Measurements from ENCODE around the gene CCZ1.
"Not testable (repeated sequence)": the region's sequence is repeated elsewhere in the genome, so short reads cannot be mapped to it uniquely, and the experiment has no call there.

The CCZ1 gene

DNA sequence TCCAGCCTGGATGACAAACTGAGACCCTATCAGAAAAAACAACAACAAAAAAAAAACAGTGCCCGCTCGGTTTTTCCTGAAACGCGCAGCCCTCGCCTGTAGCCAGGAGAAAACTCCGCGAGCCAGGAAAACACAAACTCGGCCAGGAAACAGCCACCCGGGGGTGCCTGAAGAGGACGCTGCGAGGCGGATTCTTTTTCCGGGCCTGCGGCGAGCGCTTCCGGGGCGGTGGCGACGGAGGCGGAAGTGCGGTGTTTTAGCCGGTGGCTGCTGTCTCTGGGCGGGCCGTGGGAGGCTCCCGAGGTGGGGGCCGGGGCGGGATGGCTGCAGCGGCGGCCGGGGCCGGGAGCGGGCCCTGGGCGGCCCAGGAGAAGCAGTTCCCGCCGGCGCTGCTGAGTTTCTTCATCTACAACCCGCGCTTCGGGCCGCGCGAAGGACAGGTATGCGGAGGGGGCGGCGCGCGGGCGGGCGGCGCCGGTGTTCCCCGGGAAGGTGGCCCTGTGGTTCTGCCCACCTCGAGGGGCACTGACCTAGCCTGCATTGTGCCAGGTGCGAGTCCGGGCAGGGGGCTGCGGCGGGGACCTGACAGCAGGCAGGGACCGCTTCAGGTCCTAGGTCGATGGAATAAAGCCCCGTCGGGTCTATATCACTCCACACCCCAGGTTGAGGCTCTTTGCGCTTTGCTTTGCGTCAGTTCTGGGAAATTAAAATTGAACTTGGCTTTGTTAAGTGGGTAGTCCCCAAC is at the start of gene CCZ1:
Gene CCZ1, plus strand, starts transcription at position 254 of the 745 bp plus-strand sequence. Its CDS starts 67 bp downstream, at position 321.
- not testable (repeated sequence) for H3K27ac ChIP-seq; H3K9me3 ChIP-seq (ENCODE audit: low read depth, low read length); H3K9ac ChIP-seq (ENCODE audit: insufficient read length); H3K36me3 ChIP-seq (ENCODE audit: insufficient read depth, low read length)
- peak; percentile 1 for DNase-seq (ENCODE audit: low read depth, low spot score)
- H3K4me3 ChIP-seq = peak within 1 kb of the TSS; percentile 66
- TF ChIP-seq POLR2AphosphoS5 (IDR thresholded peaks at IDR 0.05; ENCODE audit: borderline replicate concordance, low read depth, low read length) = peak; percentile 50; the same call in 1 of the 2 replicates

GRCh38 chr7:5850944-5851343 is 47.6 kb upstream of the CCZ1 start:
- Histone ChIP-seq H3K27ac (no peak overlapping the region), H3K36me3 (ENCODE audit: insufficient read depth, low read length) (no peaks in the 10 kb centered on the region), H3K4me3 (no peak overlapping the region), H3K9me3 (ENCODE audit: low read depth, low read length) (no peaks in the 10 kb centered on the region), H3K9ac (ENCODE audit: insufficient read length) (no peak overlapping the region)
- DNase-seq (ENCODE audit: low read depth, low spot score) = no peak
- no peak for TF ChIP-seq EZH2 (IDR thresholded peaks at IDR 0.05)
- no peak for TF ChIP-seq FOXP2 (optimal IDR thresholded peaks at IDR 0.05; ENCODE audit: control extremely low read depth, extremely low read length, insufficient read depth)
- TF ChIP-seq POLR2AphosphoS5 (IDR thresholded peaks at IDR 0.05; ENCODE audit: borderline replicate concordance, low read depth, low read length) = no peak

- TF ChIP-seq EZH2 (IDR thresholded peaks at IDR 0.05) = no peak
- no peak for TF ChIP-seq FOXP2 (optimal IDR thresholded peaks at IDR 0.05; ENCODE audit: control extremely low read depth, extremely low read length, insufficient read depth)
- TF ChIP-seq POLR2AphosphoS5 (IDR thresholded peaks at IDR 0.05; ENCODE audit: borderline replicate concordance, low read depth, low read length) = no peak
- H3K9me3 ChIP-seq (ENCODE audit: low read depth, low read length) = no peaks in the 10 kb centered on the region
- no peaks in the 10 kb centered on the region for H3K36me3 ChIP-seq (ENCODE audit: insufficient read depth, low read length)
- H3K27ac ChIP-seq = no peak overlapping the region
- no peak for DNase-seq (ENCODE audit: low read depth, low spot score)
- H3K4me3 ChIP-seq = no peak overlapping the region
- H3K9ac ChIP-seq (ENCODE audit: insufficient read length) = no peak overlapping the region
Observed at GRCh38 chr7:5854738-5855137, 43.8 kb upstream of the CCZ1 start.

GRCh38 chr7:5857041-5857575 is 41.4 kb upstream of the CCZ1 start:
- not testable (repeated sequence) for DNase-seq (ENCODE audit: low read depth, low spot score); H3K36me3 ChIP-seq (ENCODE audit: insufficient read depth, low read length); H3K27ac ChIP-seq; H3K9ac ChIP-seq (ENCODE audit: insufficient read length); H3K4me3 ChIP-seq; H3K9me3 ChIP-seq (ENCODE audit: low read depth, low read length)

GRCh38 chr7:5858494-5858893 is 40.0 kb upstream of the CCZ1 start:
- H3K27ac ChIP-seq; H3K4me3 ChIP-seq; H3K9ac ChIP-seq (ENCODE audit: insufficient read length); H3K9me3 ChIP-seq (ENCODE audit: low read depth, low read length); H3K36me3 ChIP-seq (ENCODE audit: insufficient read depth, low read length); DNase-seq (ENCODE audit: low read depth, low spot score): not testable (repeated sequence)

DNA sequence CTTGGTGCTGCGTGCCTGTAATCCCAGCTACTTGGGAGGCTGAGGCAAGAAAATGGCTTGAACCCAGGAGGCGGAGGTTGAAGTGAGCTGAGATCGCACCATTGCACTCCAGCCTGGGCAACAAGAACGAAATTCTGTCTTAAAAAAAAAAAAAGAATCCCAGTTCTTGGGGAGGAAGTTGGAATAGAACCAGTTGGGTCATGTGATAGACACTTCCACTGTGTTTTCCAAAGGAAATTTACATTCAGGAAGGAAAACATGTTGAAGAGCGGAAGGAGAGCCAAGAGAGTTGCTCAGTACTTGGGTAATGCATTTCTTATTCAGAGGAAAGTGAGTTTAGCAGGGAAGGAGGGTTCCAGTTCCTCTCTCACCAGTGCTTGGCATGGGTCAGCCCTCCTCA is 37.3 kb upstream of the CCZ1 start:
- not testable (repeated sequence) for H3K4me3 ChIP-seq; H3K36me3 ChIP-seq (ENCODE audit: insufficient read depth, low read length); DNase-seq (ENCODE audit: low read depth, low spot score); H3K9me3 ChIP-seq (ENCODE audit: low read depth, low read length); H3K9ac ChIP-seq (ENCODE audit: insufficient read length); H3K27ac ChIP-seq

DNA sequence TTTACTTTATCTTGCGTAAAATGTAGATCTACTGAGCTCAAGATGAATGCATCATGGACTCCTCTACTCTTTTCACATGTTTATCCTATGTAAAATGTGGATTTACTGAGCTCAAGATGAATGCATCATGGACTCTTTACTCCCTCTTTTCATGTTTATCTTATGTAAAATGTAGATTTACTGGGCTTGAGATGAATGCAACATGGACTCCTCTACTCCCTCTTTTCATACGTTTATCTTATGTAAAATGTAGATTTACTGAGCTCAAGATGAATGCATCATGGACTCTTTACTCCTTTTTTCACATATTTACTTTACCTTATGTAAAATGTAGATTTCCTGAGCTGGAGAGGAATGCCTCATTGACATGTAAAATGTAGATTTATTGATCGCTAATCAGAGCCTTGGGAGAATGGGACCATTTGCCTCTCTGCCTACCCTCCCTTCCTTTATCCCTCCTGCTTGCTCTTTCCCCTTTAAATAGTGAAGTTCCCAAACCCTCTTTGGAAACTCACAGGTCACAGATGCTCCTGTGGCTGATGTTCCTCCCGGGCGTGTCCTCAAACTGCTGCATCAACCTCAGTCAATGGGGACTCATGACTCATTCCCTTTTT is 35.7 kb upstream of the CCZ1 start:
- not testable (repeated sequence) for DNase-seq (ENCODE audit: low read depth, low spot score); H3K9me3 ChIP-seq (ENCODE audit: low read depth, low read length); H3K27ac ChIP-seq; H3K4me3 ChIP-seq; H3K36me3 ChIP-seq (ENCODE audit: insufficient read depth, low read length); H3K9ac ChIP-seq (ENCODE audit: insufficient read length)

DNA sequence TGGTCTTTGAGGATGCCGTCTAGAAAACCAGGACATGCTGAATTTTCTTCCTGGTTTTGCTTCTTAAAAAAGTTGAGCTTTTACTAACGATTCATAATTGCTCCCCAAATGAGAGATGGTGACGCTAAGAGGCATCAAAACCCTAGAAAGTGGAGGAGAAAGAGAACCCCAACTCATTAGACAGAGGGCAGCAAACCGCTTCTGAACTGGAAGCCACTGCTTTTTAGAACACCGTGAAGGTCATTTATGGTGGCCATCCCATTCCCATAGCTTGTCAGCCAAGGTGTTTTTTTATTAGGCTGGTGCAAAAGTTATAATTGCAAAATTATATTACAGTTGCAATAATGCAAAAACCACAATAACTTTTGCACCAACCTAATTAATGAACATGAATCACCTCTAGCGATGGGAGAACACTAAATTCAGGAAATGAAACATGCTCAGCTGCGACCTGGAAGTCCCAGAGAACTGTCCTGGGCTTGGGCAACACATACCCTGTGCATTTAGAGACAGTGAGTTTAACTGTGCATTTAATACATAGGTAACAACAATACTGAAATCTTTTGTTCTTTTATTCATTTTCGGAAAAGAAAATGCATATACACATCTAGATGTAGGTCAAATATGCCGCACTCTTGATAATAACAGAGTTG is 33.1 kb upstream of the CCZ1 start:
- DNase-seq (ENCODE audit: low read depth, low spot score); H3K4me3 ChIP-seq; H3K27ac ChIP-seq; H3K36me3 ChIP-seq (ENCODE audit: insufficient read depth, low read length); H3K9me3 ChIP-seq (ENCODE audit: low read depth, low read length); H3K9ac ChIP-seq (ENCODE audit: insufficient read length): not testable (repeated sequence)

DNA sequence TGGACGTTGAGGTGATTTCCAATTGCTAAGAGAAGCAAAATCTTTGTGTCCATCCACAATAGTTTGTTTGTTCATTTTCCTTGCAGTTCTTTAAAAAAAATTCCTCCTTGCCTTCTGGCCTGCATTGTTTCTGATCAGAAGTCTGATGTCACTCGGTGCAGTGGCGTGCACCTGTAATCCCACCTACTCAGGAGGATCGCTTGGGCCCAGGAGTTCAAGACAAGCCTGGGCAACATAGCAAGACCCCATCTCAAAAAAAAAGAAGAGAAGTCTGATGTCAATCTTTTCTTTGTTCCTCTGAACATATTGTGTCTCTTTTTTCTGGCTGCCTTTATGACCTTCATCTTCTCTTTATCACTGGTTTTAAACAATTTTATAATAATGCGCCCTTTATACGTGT is 31.5 kb upstream of the CCZ1 start:
- H3K36me3 ChIP-seq (ENCODE audit: insufficient read depth, low read length) = no peaks in the 10 kb centered on the region
- H3K9ac ChIP-seq (ENCODE audit: insufficient read length) = no peak overlapping the region
- no peak for DNase-seq (ENCODE audit: low read depth, low spot score)
- TF ChIP-seq EZH2 (IDR thresholded peaks at IDR 0.05) = no peak
- no peak for TF ChIP-seq POLR2AphosphoS5 (IDR thresholded peaks at IDR 0.05; ENCODE audit: borderline replicate concordance, low read depth, low read length)
- no peak for TF ChIP-seq FOXP2 (optimal IDR thresholded peaks at IDR 0.05; ENCODE audit: control extremely low read depth, extremely low read length, insufficient read depth)
- no peak overlapping the region for H3K4me3 ChIP-seq
- no peaks in the 10 kb centered on the region for H3K9me3 ChIP-seq (ENCODE audit: low read depth, low read length)
- no peak overlapping the region for H3K27ac ChIP-seq

- DNase-seq (ENCODE audit: low read depth, low spot score); H3K27ac ChIP-seq; H3K36me3 ChIP-seq (ENCODE audit: insufficient read depth, low read length); H3K4me3 ChIP-seq; H3K9ac ChIP-seq (ENCODE audit: insufficient read length); H3K9me3 ChIP-seq (ENCODE audit: low read depth, low read length): not testable (repeated sequence)
Observed at GRCh38 chr7:5868928-5869341, 29.6 kb upstream of the CCZ1 start.
